SK-N-SH (cell line): ENCODE measurements around the gene CDKAL1.

Experiments
- CTCF ChIP-seq: fragments of 200-600 bp; sonication (generic); IDR thresholded peaks from 2 replicates; pipeline ENCODE4 v1.6.1; 2017; ENCODE audit warnings: antibody characterized with exemption, mild to moderate bottlenecking, moderate library complexity
- EP300 ChIP-seq, 2 experiments: IDR thresholded peaks; 2 replicates each; pipeline versions ENCODE4 v1.4.0 to v1.6.1; 2012; ENCODE audit warnings: borderline replicate concordance in 1 of 2, low read depth in 1 of 2, low read length in 1 of 2
- EZH2phosphoT487 ChIP-seq: fragments of 200-600 bp; sonication (generic); IDR thresholded peaks from 2 replicates; pipeline ENCODE4 v1.6.1; 2017; ENCODE audit warnings: low read depth, mixed run types, mild to moderate bottlenecking, antibody characterized with exemption, moderate library complexity, borderline replicate concordance
- JUND ChIP-seq: IDR thresholded peaks from 2 replicates; pipeline ENCODE4 v1.4.0; 2012
- MXI1 ChIP-seq: IDR thresholded peaks from 2 replicates; pipeline ENCODE4 v1.6.1; 2012; ENCODE audit warnings: mild to moderate bottlenecking, low read depth, low read length, improper control_type of control experiment
- RAD21 ChIP-seq: IDR thresholded peaks from 2 replicates; pipeline ENCODE4 v1.6.1; 2012; ENCODE audit warnings: mild to moderate bottlenecking, low read length
- REST ChIP-seq: IDR thresholded peaks from 2 replicates; pipeline ENCODE4 v1.6.1; 2012; ENCODE audit warnings: mild to moderate bottlenecking, low read depth, low read length, moderate library complexity
- RFX5 ChIP-seq: IDR thresholded peaks from 2 replicates; pipeline ENCODE4 v1.6.1; 2012; ENCODE audit warnings: mild to moderate bottlenecking, improper control_type of control experiment, low read length
- SIN3A ChIP-seq: IDR thresholded peaks from 2 replicates; pipeline ENCODE4 v1.6.1; 2012; ENCODE audit warnings: low read depth, mild to moderate bottlenecking, low read length, moderate library complexity, borderline replicate concordance
- SMC3 ChIP-seq: IDR thresholded peaks from 2 replicates; pipeline ENCODE4 v1.6.1; 2012; ENCODE audit warnings: low read depth, low read length, improper control_type of control experiment
- TCF12 ChIP-seq: IDR thresholded peaks from 2 replicates; pipeline ENCODE4 v1.4.0; 2012
- USF1 ChIP-seq: IDR thresholded peaks from 2 replicates; pipeline ENCODE4 v1.4.0; 2012; ENCODE audit warnings: low read depth, borderline replicate concordance
- USF2 ChIP-seq: fragments of 150-350 bp; IDR thresholded peaks from 2 replicates; pipeline ENCODE4 v1.6.1; 2017; ENCODE audit warnings: antibody characterized with exemption, low read length, low read depth, borderline replicate concordance
- ZBTB33 ChIP-seq: IDR thresholded peaks from 2 replicates; pipeline ENCODE4 v1.4.0; 2012; ENCODE audit warnings: low read depth, borderline replicate concordance

- TF ChIP-seq TCF12 (no peak), JUND (no peak), ZBTB33 (no peak), EP300 (IDR thresholded peaks at IDR 0.05; ENCODE audit: borderline replicate concordance in 1 of 2, low read depth in 1 of 2, low read length in 1 of 2) (no peak), REST (no peak), USF2 (no peak), CTCF (no peak), SMC3 (no peak), RFX5 (no peak), EZH2phosphoT487 (no peak), SIN3A (no peak), MXI1 (no peak), USF1 (no peak), RAD21 (no peak)
These were observed 322.5 kb downstream of the CDKAL1 start for GRCh38 chr6:20856681-20857288.
